Bronchial epithelial cell (primary cell): ENCODE data around the gene OR7G3. TPM values are rescaled to one million over a fixed set of nuclear protein-coding genes. Genes with fewer than 3 reads are reported as not detected.

Experiments
- DNase-seq: peaks from one replicate; pipeline ENCODE4 v3.0.0-alpha.2; 2010; ENCODE audit warnings: low read depth
- FAIRE-seq: peaks from 2 replicates; lab custom pipeline; 2011; peaks lifted over from hg19 to GRCh38; lab: Jason Lieb, UNC
- H3K27me3 ChIP-seq: 2 replicates; pipeline ENCODE4 v1.5.1; 2011; ENCODE audit warnings: low read length; ENCODE audit not compliant: control insufficient read depth, insufficient read depth
- H3K36me3 ChIP-seq: 2 replicates; pipeline ENCODE4 v1.5.1; 2011; ENCODE audit warnings: low read length; ENCODE audit not compliant: control insufficient read depth, insufficient read depth
- H3K4me3 ChIP-seq: 2 replicates; pipeline ENCODE4 v1.5.1; 2011; ENCODE audit warnings: mild to moderate bottlenecking, low read depth, low read length, control low read depth
- CTCF ChIP-seq: IDR thresholded peaks from 2 replicates; pipeline ENCODE4 v1.5.1; 2011; ENCODE audit warnings: mild to moderate bottlenecking, moderate library complexity, low read length, control low read depth, inconsistent platforms; ENCODE audit not compliant: insufficient read depth, severe bottlenecking
- total RNA-seq: library from RNA; depleted of rRNA; stranded (reverse); fragments of >200 nt; gene quantifications from 2 replicates; pipeline ENCODE4 v1.2.1, GENCODE V29; 2014

The OR7G3 gene
- total RNA-seq, 1 donor from 2014 or later, result not detected

- Histone ChIP-seq H3K36me3 (no peaks in the 10 kb centered on the region), H3K4me3 (no peak overlapping the region), H3K27me3 (no peaks in the 10 kb centered on the region)
- FAIRE-seq, result no peak
- TF ChIP-seq CTCF, result no peak
- no peak for DNase-seq
These were observed 4.2 kb upstream of the OR7G3 start for GRCh38 chr19:9130965-9131364.

- TF ChIP-seq CTCF, result no peak
- Histone ChIP-seq H3K27me3 (no peaks in the 10 kb centered on the region), H3K4me3 (no peak overlapping the region), H3K36me3 (no peaks in the 10 kb centered on the region)
- DNase-seq (peak; percentile 58), FAIRE-seq (no peak)
These were observed 1.4 kb upstream of the OR7G3 start for GRCh38 chr19:9128171-9128570.

GRCh38 chr19:9116547-9116946 lies 10.2 kb downstream of the OR7G3 start:
- DNase-seq (no peak), FAIRE-seq (no peak)
- Histone ChIP-seq H3K36me3 (no peaks in the 10 kb centered on the region), H3K27me3 (no peaks in the 10 kb centered on the region), H3K4me3 (no peak overlapping the region)
- TF ChIP-seq CTCF, result no peak

- Histone ChIP-seq H3K4me3 (no peak within 1 kb of the TSS), H3K36me3 (no peaks in the 10 kb centered on the region), H3K27me3 (no peaks in the 10 kb centered on the region)
- no peak for DNase-seq
- no peak for FAIRE-seq
- TF ChIP-seq CTCF, result no peak
These were observed 11.4 kb downstream of the OR7G3 start, which contains the start of gene OR7G1 for GRCh38 chr19:9115307-9115813. Gene OR7G1 (minus strand): TSS chr19:9115763. CDS start chr19:9115763, 0 bp downstream.

- FAIRE-seq, result no peak
- no peak for TF ChIP-seq CTCF
- H3K36me3 ChIP-seq, result no peaks in the 10 kb centered on the region
- no peak for DNase-seq
- H3K27me3 ChIP-seq, result no peaks in the 10 kb centered on the region
- H3K4me3 ChIP-seq, result no peak overlapping the region
These were observed 16.8 kb downstream of the OR7G3 start for GRCh38 chr19:9109959-9110358.

GRCh38 chr19:9107375-9107774 lies 19.4 kb downstream of the OR7G3 start, which contains the start of gene OR7G2:
Gene OR7G2 (minus strand): TSS chr19:9107475. CDS start chr19:9103243, 4,232 bp downstream.
- FAIRE-seq, result peak; percentile 73

More at GRCh38 chr19:9107375-9107774, 19.4 kb downstream of the OR7G3 start, which contains the start of gene OR7G2:
- no peak for TF ChIP-seq CTCF
- Histone ChIP-seq H3K27me3 (no peaks in the 10 kb centered on the region), H3K4me3 (no peak within 1 kb of the TSS), H3K36me3 (no peaks in the 10 kb centered on the region)
- no peak for DNase-seq
